ENCODE results near the gene EMC9. TPM values are rescaled to one million over a fixed set of nuclear protein-coding genes. Genes with fewer than 3 reads are reported as not detected.

EMC9 gene
- polyA plus RNA-seq, 3 donors = 6.4 to 9.4 (median 8.5) TPM

DNA sequence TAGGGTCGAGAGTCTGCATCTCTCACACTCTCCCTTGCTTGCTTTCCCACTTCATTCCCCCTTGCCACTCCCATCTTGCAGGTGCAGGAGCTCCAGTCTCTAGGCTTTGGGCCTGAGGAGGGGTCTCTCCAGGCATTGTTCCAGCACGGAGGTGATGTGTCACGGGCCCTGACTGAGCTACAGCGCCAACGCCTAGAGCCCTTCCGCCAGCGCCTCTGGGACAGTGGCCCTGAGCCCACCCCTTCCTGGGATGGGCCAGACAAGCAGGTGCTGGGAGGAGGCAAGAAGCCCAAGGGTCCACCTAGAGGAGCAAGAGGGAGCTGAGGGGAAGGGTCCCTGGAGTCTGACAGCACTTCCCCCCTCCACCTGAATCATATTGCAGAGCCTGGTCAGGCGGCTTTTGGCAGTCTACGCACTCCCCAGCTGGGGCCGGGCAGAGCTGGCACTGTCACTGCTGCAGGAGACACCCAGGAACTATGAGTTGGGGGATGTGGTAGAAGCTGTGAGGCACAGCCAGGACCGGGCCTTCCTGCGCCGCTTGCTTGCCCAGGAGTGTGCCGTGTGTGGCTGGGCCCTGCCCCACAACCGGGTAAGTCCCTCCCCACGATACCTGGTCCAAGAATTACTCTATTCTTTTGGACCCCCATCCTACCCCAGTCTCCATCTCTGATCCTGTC is 10.2 kb upstream of the EMC9 start:
- Histone ChIP-seq H3K9ac (ENCODE audit: insufficient read depth, low read length, poor library complexity, severe bottlenecking) (no peak overlapping the region), H4K20me1 (ENCODE audit: insufficient read depth, low read length) (peaks cover 45% of the 10 kb centered on the region), H2AFZ (ENCODE audit: insufficient read depth, low read depth, low read length, poor library complexity, severe bottlenecking) (no peak overlapping the region), H3K27me3 (ENCODE audit: control insufficient read depth in 2 of 2, insufficient read depth in 2 of 2, low read length in 2 of 2) (no peaks in the 10 kb centered on the region), H3K4me3 (replicated peaks in 1 of 3; ENCODE audit: low read depth in 2 of 3, low read length in 3 of 3) (no peak overlapping the region), H3K4me1 (ENCODE audit: control insufficient read depth in 1 of 2, insufficient read depth in 2 of 2, low read length in 2 of 2) (peaks cover 12 to 19% of the 10 kb centered on the region in 2 donors), H3K36me3 (replicated peaks in 1 of 2; ENCODE audit: control insufficient read depth in 1 of 2, insufficient read depth in 2 of 2, low read length in 2 of 2) (peaks cover 65 to 73% of the 10 kb centered on the region in 2 donors), H3K27ac (ENCODE audit: low read depth in 1 of 2, low read length in 2 of 2) (no peak overlapping the region), H3K79me2 (ENCODE audit: insufficient read depth, low read length) (peaks cover 49% of the 10 kb centered on the region), H3K9me3 (replicated peaks in 1 of 2; ENCODE audit: control insufficient read depth in 1 of 2, insufficient read depth in 1 of 2, low read length in 2 of 2) (no peaks in the 10 kb centered on the region), H3K4me2 (replicated peaks; ENCODE audit: extremely low read depth, low read length, poor library complexity, severe bottlenecking) (no peak overlapping the region)
- TF ChIP-seq, protein P1, sequence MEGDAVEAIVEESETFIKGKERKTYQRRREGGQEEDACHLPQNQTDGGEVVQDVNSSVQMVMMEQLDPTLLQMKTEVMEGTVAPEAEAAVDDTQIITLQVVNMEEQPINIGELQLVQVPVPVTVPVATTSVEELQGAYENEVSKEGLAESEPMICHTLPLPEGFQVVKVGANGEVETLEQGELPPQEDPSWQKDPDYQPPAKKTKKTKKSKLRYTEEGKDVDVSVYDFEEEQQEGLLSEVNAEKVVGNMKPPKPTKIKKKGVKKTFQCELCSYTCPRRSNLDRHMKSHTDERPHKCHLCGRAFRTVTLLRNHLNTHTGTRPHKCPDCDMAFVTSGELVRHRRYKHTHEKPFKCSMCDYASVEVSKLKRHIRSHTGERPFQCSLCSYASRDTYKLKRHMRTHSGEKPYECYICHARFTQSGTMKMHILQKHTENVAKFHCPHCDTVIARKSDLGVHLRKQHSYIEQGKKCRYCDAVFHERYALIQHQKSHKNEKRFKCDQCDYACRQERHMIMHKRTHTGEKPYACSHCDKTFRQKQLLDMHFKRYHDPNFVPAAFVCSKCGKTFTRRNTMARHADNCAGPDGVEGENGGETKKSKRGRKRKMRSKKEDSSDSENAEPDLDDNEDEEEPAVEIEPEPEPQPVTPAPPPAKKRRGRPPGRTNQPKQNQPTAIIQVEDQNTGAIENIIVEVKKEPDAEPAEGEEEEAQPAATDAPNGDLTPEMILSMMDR (IDR thresholded peaks at IDR 0.05) = no peak
- Mint-ChIP-seq H3K4me1 (peaks cover 26% of the 10 kb centered on the region), H3K4me3 (no peak overlapping the region), H3K27me3 (ENCODE audit: low read depth in 3 of 3) (peaks cover 0 to 2% (median 0%) of the 10 kb centered on the region in 3 donors), H3K27ac (peak overlapping the region in 2 of 7 donors; percentile 50 to 57), H3K36me3 (peaks cover 60 to 77% of the 10 kb centered on the region in 2 donors), H3K9me3 (no peaks in the 10 kb centered on the region)
- DNase-seq = no peak
- WGBS (ENCODE audit: insufficient coverage) = 97% methylated on average over 6 of the region's 16 CpGs
- intact Hi-C loops (cut with micrococcal nuclease) = no loop called here

DNA sequence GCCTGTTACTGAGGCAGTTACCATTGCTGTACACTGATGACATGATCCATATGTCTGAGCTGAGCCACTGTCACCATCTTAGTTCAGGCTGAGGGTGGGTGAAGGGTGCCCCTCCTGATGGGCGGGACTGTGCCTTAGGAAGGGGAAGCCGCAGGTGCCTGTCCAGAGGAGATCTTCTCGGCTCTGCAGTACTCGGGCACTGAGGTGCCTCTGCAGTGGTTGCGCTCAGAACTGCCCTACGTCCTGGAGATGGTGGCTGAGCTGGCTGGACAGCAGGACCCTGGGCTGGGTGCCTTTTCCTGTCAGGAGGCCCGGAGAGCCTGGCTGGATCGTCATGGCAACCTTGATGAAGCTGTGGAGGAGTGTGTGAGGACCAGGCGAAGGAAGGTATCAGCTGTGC is 9.6 kb upstream of the EMC9 start:
- TF ChIP-seq, protein P1 (IDR thresholded peaks at IDR 0.05) = no peak
- no peaks in the 10 kb centered on the region for H3K9me3 Mint-ChIP-seq
- no peaks in the 10 kb centered on the region for H3K27me3 ChIP-seq (ENCODE audit: control insufficient read depth in 2 of 2, insufficient read depth in 2 of 2, low read length in 2 of 2)
- peaks cover 53% of the 10 kb centered on the region for H3K79me2 ChIP-seq (ENCODE audit: insufficient read depth, low read length)
- H3K36me3 Mint-ChIP-seq = peaks cover 59 to 73% of the 10 kb centered on the region in 2 donors
- peak overlapping the region in 1 of 7 donors; percentile 50 for H3K27ac Mint-ChIP-seq
- WGBS (ENCODE audit: insufficient coverage) = 94% methylated on average over 8 of the region's 9 CpGs
- peaks cover 61 to 68% of the 10 kb centered on the region in 2 donors for H3K36me3 ChIP-seq (replicated peaks in 1 of 2; ENCODE audit: control insufficient read depth in 1 of 2, insufficient read depth in 2 of 2, low read length in 2 of 2)
- H3K4me2 ChIP-seq (replicated peaks; ENCODE audit: extremely low read depth, low read length, poor library complexity, severe bottlenecking) = no peak overlapping the region
- peaks cover 49% of the 10 kb centered on the region for H4K20me1 ChIP-seq (ENCODE audit: insufficient read depth, low read length)
- no peak overlapping the region for H3K4me3 ChIP-seq (replicated peaks in 1 of 3; ENCODE audit: low read depth in 2 of 3, low read length in 3 of 3)
- DNase-seq = peak in 1 of 3 donors; percentile 2
- peaks cover 26% of the 10 kb centered on the region for H3K4me1 Mint-ChIP-seq
- H3K9ac ChIP-seq (ENCODE audit: insufficient read depth, low read length, poor library complexity, severe bottlenecking) = no peak overlapping the region
- peaks cover 14 to 22% of the 10 kb centered on the region in 2 donors for H3K4me1 ChIP-seq (ENCODE audit: control insufficient read depth in 1 of 2, insufficient read depth in 2 of 2, low read length in 2 of 2)
- no peaks in the 10 kb centered on the region for H3K9me3 ChIP-seq (replicated peaks in 1 of 2; ENCODE audit: control insufficient read depth in 1 of 2, insufficient read depth in 1 of 2, low read length in 2 of 2)
- H3K27ac ChIP-seq (ENCODE audit: low read depth in 1 of 2, low read length in 2 of 2) = no peak overlapping the region
- no peak overlapping the region for H2AFZ ChIP-seq (ENCODE audit: insufficient read depth, low read depth, low read length, poor library complexity, severe bottlenecking)
- intact Hi-C loops (cut with micrococcal nuclease) = no loop called here
- H3K27me3 Mint-ChIP-seq (ENCODE audit: low read depth in 3 of 3) = peaks cover 0 to 2% (median 0%) of the 10 kb centered on the region in 3 donors
- no peak overlapping the region for H3K4me3 Mint-ChIP-seq

Measured in CD14-positive monocyte (primary cell).